GM12801 (cell line): ENCODE results near the gene LRRTM1.

ENCODE experiments used
- CTCF ChIP-seq: IDR thresholded peaks from one replicate; pipeline ENCODE4 v1.5.1; 2011; ENCODE audit warnings: control low read depth; ENCODE audit not compliant: insufficient read length; ENCODE audit errors: extremely low read depth

The LRRTM1 gene

GRCh38 chr2:80303909-80304837, at the start of gene LRRTM1:
TSS of gene LRRTM1 (minus strand) at chr2:80304752. CDS start at chr2:80303819, 933 bp downstream.
- TF ChIP-seq CTCF: no peak

GRCh38 chr2:80351231-80351630, 46.7 kb upstream of the LRRTM1 start:
- TF ChIP-seq CTCF: no peak

GRCh38 chr2:80348953-80349352, 44.4 kb upstream of the LRRTM1 start:
- no peak for TF ChIP-seq CTCF

- no peak for TF ChIP-seq CTCF
Observed at GRCh38 chr2:80348078-80348477, 43.5 kb upstream of the LRRTM1 start.

- TF ChIP-seq CTCF: no peak
Observed at GRCh38 chr2:80340022-80340421, 35.5 kb upstream of the LRRTM1 start.

- TF ChIP-seq CTCF: no peak
Observed at GRCh38 chr2:80338794-80339193, 34.2 kb upstream of the LRRTM1 start.

- no peak for TF ChIP-seq CTCF
Observed at GRCh38 chr2:80335411-80335810, 30.9 kb upstream of the LRRTM1 start.
